GM12878 (cell line): ENCODE results near the gene SPG7. TPM values are rescaled to one million over a fixed set of nuclear protein-coding genes. Genes with fewer than 3 reads are reported as not detected.

Source experiments
- ATAC-seq: fragments of 200-7000 bp; cut with Tn5 transposase; 3 replicates; pipeline ENCODE4 v1.9.1; 2020; ENCODE audit warnings: mild to moderate bottlenecking, moderate library complexity
- BruUV-seq: library from RNA; stranded (reverse); fragments of 400-500 nt; replicated peaks from 2 replicates; lab custom pipeline; 2021; lab: Mats Ljungman, UMichigan
- CTCF ChIA-PET: fragments of 300-600 bp; sonication (Branson Sonifier 250); formaldehyde crosslinking; extraction: SDS; loops from one replicate; lab custom pipeline; 2021; ENCODE audit warnings: inconsistent platforms; lab: Yijun Ruan, JAX
- POLR2A ChIA-PET: fragments of 350-600 bp; formaldehyde crosslinking; extraction: SDS; loops from one replicate; lab custom pipeline; 2021; ENCODE audit warnings: inconsistent platforms; lab: Charles Lee
- RAD21 ChIA-PET: fragments of 300-600 bp; sonication (Branson Sonifier 250); formaldehyde crosslinking; loops from one replicate; lab custom pipeline; 2023; ENCODE audit warnings: antibody characterized with exemption; ENCODE audit not compliant: unreplicated experiment; lab: Charles Lee
- SMC1A ChIA-PET: fragments of 300-600 bp; sonication (Branson Sonifier 250); formaldehyde crosslinking; loops from one replicate; lab custom pipeline; 2023; ENCODE audit not compliant: unreplicated experiment, uncharacterized antibody; lab: Charles Lee
- DNase-seq: peaks from one replicate; pipeline ENCODE4 v3.0.0-alpha.2; 2011; ENCODE audit warnings: low read depth, low spot score
- FAIRE-seq: peaks from 3 replicates; lab custom pipeline; 2011; peaks lifted over from hg19 to GRCh38; lab: Jason Lieb, UNC
- H2AFZ ChIP-seq: 2 replicates; pipeline ENCODE4 v1.6.0; 2011; ENCODE audit warnings: low read depth, low read length, control low read depth; ENCODE audit not compliant: control insufficient read depth
- H3K27ac ChIP-seq: 2 replicates; pipeline ENCODE4 v1.5.1; 2011; ENCODE audit warnings: control low read depth; ENCODE audit not compliant: control insufficient read depth, insufficient read depth
- H3K27me3 ChIP-seq, 2 experiments: replicated peaks in 1 of 2; 2 replicates each; pipeline versions ENCODE4 v1.6.0 to v1.6.1; 2011; ENCODE audit warnings: low read length in 1 of 2; ENCODE audit not compliant: control insufficient read depth in 2 of 2, insufficient read depth in 2 of 2
- H3K36me3 ChIP-seq, 2 experiments: 2 replicates each; pipeline ENCODE4 v1.5.1; 2011; ENCODE audit warnings: low read length in 1 of 2; ENCODE audit not compliant: control insufficient read depth in 2 of 2, insufficient read depth in 2 of 2
- H3K4me1 ChIP-seq: 2 replicates; pipeline ENCODE4 v1.6.1; 2011; ENCODE audit warnings: mild to moderate bottlenecking, low read length, moderate library complexity, mixed read lengths; ENCODE audit not compliant: control insufficient read depth, insufficient read depth
- H3K4me2 ChIP-seq: 2 replicates; pipeline ENCODE4 v1.6.0; 2011; ENCODE audit warnings: control low read depth; ENCODE audit not compliant: control insufficient read depth, insufficient read depth
- H3K4me3 ChIP-seq: fragments of 200-600 bp; sonication (generic); 2 replicates; pipeline ENCODE4 v1.5.1; 2016
- H3K79me2 ChIP-seq: 2 replicates; pipeline ENCODE4 v1.6.0; 2011; ENCODE audit warnings: low read length; ENCODE audit not compliant: control insufficient read depth, insufficient read depth
- H3K9ac ChIP-seq: 2 replicates; pipeline ENCODE4 v1.8.0; 2011; ENCODE audit warnings: low read length, control low read depth, mixed read lengths; ENCODE audit not compliant: control insufficient read depth, insufficient read depth
- H3K9me3 ChIP-seq: replicated peaks from 3 replicates; pipeline ENCODE4 v1.5.1; 2011; ENCODE audit warnings: mild to moderate bottlenecking, low read length; ENCODE audit not compliant: control insufficient read depth, insufficient read depth
- H4K20me1 ChIP-seq: 2 replicates; pipeline ENCODE4 v1.6.0; 2011; ENCODE audit not compliant: control insufficient read depth, insufficient read depth
- IKZF1 ChIP-seq: fragments of 450-650 bp; conservative IDR thresholded peaks from 2 replicates; pipeline ENCODE4 v1.6.1; 2017; ENCODE audit warnings: antibody characterized with exemption, mild to moderate bottlenecking
- KAT2A ChIP-seq: conservative IDR thresholded peaks from 2 replicates; pipeline ENCODE4 v1.6.1; 2011; ENCODE audit warnings: low read depth, low read length; ENCODE audit not compliant: control insufficient read depth
- NFYA ChIP-seq: IDR thresholded peaks from 2 replicates; pipeline ENCODE4 v1.6.1; 2011; ENCODE audit warnings: low read depth, mild to moderate bottlenecking, low read length, improper control_type of control experiment, borderline replicate concordance
- POLR2A ChIP-seq: IDR thresholded peaks from 2 replicates; pipeline ENCODE4 v1.6.1; 2011; ENCODE audit warnings: low read depth, mild to moderate bottlenecking, low read length
- SP1 ChIP-seq: IDR thresholded peaks from one replicate; pipeline ENCODE4 v1.6.1; 2011; ENCODE audit warnings: low read depth, low read length
- TAF1 ChIP-seq: IDR thresholded peaks from 2 replicates; pipeline ENCODE4 v1.6.1; 2011; ENCODE audit warnings: mild to moderate bottlenecking, low read depth, low read length, borderline replicate concordance
- WGBS: methylation state at CpG from one replicate; pipeline ENCODE4 v1.1.6; 2016; ENCODE audit warnings: low lambda C conversion rate; ENCODE audit not compliant: insufficient replicate concordance, insufficient coverage; ENCODE audit errors: missing lambda C conversion rate; 5-methylcytosine and 5-hydroxymethylcytosine counted together
- in situ Hi-C: fragments of 300-500 bp; cut with MboI; formaldehyde crosslinking; loops from 9 replicates; pipeline ENCODE4 v1.14.3; 2018; ENCODE audit warnings: mixed read lengths
- intact Hi-C: fragments of 100-400 bp; cut with micrococcal nuclease; formaldehyde crosslinking; loops from one replicate; pipeline ENCODE4 v1.14.2; 2022; ENCODE audit not compliant: unreplicated experiment
- polyA plus RNA-seq, 11 experiments: library from polyadenylated mRNA; depleted of rRNA in 4 of 11; unstranded in 6 of 11; stranded (reverse) in 5 of 11; fragments of >200 nt; fragmentation: Nextera tagmentation in 4 of 11; fragmentation: Illumina TruSeq in 1 of 11; extraction: Ambion mirVana in 4 of 11; extraction: Trizol in 1 of 11; gene quantifications; 1 replicate in 1 of 11; 2 replicates in 10 of 11; pipeline versions ENCODE4 v1.2.1 to v1.2.3, GENCODE V29; 2011 to 2016; ENCODE audit warnings: inconsistent platforms in 2 of 11, missing spikeins in 2 of 11, low read depth in 1 of 11
- total RNA-seq, 4 experiments: library from RNA; depleted of rRNA in 3 of 4; stranded (reverse); fragments of >200 nt in 3 of 4; fragmentation: Illumina TruSeq in 1 of 4; extraction: Trizol in 1 of 4; gene quantifications; 2 replicates each; pipeline versions ENCODE4 v1.2.1 to v1.2.3, GENCODE V29; 2013 to 2021

The SPG7 gene
- total and polyA plus RNA-seq, 10 of the 15 experiments (the other 5 are each of a cell fraction or from before 2014, with no cell fraction given), result 5.9 to 75.9 (median 52.5) TPM

DNA sequence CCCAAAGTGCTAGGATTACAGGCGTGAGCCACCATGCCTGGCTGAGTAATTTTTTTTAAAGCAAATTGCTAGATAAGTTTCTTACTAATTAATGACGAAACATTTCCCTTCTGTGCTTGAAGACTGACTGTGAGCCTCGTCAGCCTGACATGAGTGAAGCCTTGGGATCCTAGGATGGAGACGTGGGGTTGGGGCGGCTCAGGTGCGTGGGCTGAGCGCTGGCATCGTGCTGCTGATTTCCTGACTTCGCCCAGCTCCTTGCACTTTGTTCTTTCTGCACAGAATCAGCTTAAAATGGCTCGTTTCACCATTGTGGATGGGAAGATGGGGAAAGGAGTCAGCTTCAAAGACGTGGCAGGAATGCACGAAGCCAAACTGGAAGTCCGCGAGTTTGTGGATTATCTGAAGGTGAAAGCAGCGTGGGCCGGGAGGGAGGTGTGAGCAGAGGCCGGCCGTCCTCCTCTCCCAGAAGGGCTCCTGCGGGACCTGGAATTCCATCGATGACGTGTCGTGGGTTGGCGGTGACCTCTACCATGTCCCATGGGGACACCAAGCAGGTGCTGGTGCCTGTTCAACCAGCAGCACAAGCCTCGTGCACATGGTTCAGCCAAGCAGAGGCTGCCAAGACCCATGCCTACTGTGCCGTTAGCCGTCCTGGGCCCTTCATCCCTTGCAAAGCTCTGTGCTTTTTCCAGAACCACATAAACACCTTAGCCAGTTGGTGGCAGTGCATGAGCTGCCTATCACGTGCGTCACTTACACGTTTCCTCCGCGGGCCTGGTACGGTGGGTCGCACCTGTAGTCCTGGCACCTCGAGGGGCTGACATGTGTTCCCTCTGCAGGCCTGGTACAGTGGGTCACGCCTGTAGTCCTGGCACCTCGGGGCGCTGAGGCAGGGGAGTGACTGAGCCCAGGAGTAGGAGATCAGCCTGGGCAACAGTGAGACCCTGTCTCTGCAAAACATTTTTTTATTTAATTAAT, 22.5 kb downstream of the SPG7 start:
- ChIA-PET CTCF (no interaction called here), POLR2A (no interaction called here), SMC1A (no interaction called here), RAD21 (no interaction called here)
- no peak overlapping the region for H3K27ac ChIP-seq
- H3K79me2 ChIP-seq, result no peaks in the 10 kb centered on the region
- 96% methylated on average over 31 of the region's 37 CpGs for WGBS
- no peak overlapping the region for H3K4me2 ChIP-seq
- H2AFZ ChIP-seq, result no peak overlapping the region
- in situ Hi-C loops (no loop called here), intact Hi-C loops (no loop called here)
- no peak overlapping the region for H3K9ac ChIP-seq
- no peaks in the 10 kb centered on the region for H4K20me1 ChIP-seq
- ATAC-seq, result no peak
- no peak for DNase-seq
- TF ChIP-seq POLR2A (peak; percentile 44; the same call in 1 of the 2 replicates), IKZF1 (no peak), NFYA (no peak), SP1 (no peak), TAF1 (no peak), KAT2A (no peak)
- H3K4me1 ChIP-seq, result no peaks in the 10 kb centered on the region; the same call in none of the 2 replicates
- H3K27me3 ChIP-seq, result no peaks in the 10 kb centered on the region
- BruUV-seq, result no TSS peak
- peaks cover 11 to 35% of the 10 kb centered on the region in 2 experiments for H3K36me3 ChIP-seq
- FAIRE-seq, result no peak
- no peak overlapping the region for H3K4me3 ChIP-seq
- H3K9me3 ChIP-seq, result no peaks in the 10 kb centered on the region
